Right lobe of liver (tissue), 4 donors: Measurements from ENCODE around the gene CD209.

Experiments
- CTCF ChIP-seq, 4 donors: fragments of 200-600 bp in 3 of 4; fragments of 450-650 bp in 1 of 4; IDR thresholded peaks; one replicate each; pipeline versions ENCODE4 v1.5.1 to v1.8.0; 2016 to 2022; ENCODE audit warnings: antibody characterized with exemption in 4 of 4, mild to moderate bottlenecking in 2 of 4
- POLR2A ChIP-seq: fragments of 450-650 bp; IDR thresholded peaks from one replicate; pipeline ENCODE4 v1.6.1; 2017; ENCODE audit warnings: antibody characterized with exemption, mild to moderate bottlenecking
- donor health status: DM: no; HTN: no; CAD: no.
- donor health status: DM: no; HTN: no; CAD: no.
- donor health status: DM: no; HTN: yes; CAD: no.

- TF ChIP-seq CTCF (IDR thresholded peaks at IDR 0.05): no peak
- no peak for TF ChIP-seq POLR2A
Observed at GRCh38 chr19:7795555-7796161, 48.3 kb upstream of the CD209 start.
